OCI-LY3 (cell line): ENCODE data around the gene CTSE.

Experiments
- CTCF ChIP-seq: fragments of 200-600, 300-600 bp; sonication (generic); IDR thresholded peaks from 2 replicates; pipeline ENCODE4 v1.5.1; 2014; ENCODE audit warnings: antibody characterized with exemption, low read length, low read depth
- EZH2phosphoT487 ChIP-seq: fragments of 200-600 bp; shearing (Covaris generic); IDR thresholded peaks from 2 replicates; pipeline ENCODE4 v1.6.1; 2018; ENCODE audit warnings: antibody characterized with exemption, mixed run types, low read depth

GRCh38 chr1:206062464-206062863 lies 38.8 kb upstream of the CTSE start:
- TF ChIP-seq CTCF: no peak
- TF ChIP-seq EZH2phosphoT487: no peak
